HG03469 (cell line): ENCODE results near the gene TMEM42.
"Not testable (repeated sequence)": the region's sequence is repeated elsewhere in the genome, so short reads cannot be mapped to it uniquely, and the experiment has no call there.

Experiments
- ATAC-seq: cut with Tn5 transposase; IDR thresholded peaks from one replicate; pipeline ENCODE4 v1.9.1; 2021; ENCODE audit warnings: mild to moderate bottlenecking, moderate library complexity, moderate number of reproducible peaks; ENCODE audit not compliant: unreplicated experiment

The TMEM42 gene

DNA sequence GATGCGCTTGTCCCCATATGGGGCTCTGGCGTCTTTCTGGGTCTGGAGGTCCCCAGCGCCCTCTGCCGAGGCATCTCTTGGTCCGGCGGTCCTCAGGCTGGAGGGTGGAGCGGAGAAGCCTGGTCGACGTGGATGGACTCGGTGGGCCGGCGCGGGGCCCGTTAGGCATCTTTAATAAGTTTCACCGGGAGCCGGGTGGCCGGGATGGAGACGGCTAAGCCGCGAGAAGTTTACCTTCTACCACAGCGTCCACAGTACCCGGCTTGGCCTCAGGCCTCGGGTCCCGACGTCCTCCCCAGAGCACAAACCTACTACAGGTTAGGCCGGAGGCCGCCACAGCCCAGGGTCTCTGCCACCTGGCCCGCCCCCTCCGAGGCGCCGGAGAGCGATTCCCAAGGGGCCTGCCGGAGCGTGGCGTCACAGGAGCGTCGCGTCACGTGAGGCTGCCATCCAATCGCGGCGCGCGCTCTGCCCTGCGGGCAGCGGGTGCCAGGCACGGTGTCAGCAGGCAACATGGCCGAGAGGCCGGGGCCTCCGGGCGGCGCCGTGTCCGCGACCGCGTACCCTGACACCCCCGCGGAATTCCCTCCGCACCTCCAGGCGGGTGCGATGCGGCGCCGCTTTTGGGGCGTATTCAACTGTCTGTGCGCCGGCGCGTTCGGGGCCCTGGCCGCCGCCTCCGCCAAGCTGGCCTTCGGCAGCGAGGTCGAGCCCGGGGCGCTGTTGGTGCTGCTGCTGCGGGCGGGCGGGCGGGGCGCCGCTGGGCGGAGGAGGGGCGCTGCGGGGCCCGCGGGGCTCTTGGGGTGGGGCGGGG is at the start of gene TMEM42:
TSS of gene TMEM42 (plus strand) at position 501 of the 814 bp plus-strand sequence. CDS start at position 514, 13 bp downstream.
- peak; percentile 86 for ATAC-seq

DNA sequence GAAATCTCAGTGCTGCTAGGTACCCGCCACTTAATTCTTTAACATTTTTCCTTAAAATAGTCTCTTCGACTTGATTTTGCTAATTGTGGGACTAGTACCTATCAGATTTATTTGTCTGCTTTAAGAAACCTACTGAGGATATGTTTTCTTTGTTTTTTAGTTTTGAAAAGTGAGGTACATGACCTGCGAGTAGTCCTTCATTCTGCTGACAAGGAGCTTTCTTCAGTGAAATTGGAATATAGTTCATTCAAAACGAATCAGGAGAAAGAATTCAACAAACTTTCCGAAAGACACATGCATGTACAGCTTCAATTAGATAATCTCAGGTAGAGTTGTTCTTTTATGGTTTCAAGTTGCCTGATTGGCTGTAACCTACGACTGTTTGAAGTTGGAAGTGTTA is 47.0 kb upstream of the TMEM42 start:
- no peak for ATAC-seq

DNA sequence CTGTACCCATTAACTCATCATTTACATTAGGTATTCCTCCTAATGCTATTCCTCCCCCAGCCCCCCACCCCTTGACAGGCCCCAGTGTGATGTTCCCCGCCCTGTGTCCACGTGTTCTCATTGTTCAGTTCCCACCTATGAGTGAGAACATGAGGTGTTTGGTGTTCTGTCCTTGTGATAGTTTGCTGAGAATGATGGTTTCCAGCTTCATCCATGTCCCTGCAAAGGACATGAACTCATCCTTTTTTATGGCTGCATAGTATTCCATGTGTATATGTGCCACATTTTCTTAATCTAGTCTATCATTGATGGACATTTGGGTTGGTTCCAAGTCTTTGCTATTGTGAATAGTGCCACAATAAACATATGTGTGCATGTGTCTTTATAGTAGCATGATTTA is 45.4 kb upstream of the TMEM42 start:
- ATAC-seq = not testable (repeated sequence)

DNA sequence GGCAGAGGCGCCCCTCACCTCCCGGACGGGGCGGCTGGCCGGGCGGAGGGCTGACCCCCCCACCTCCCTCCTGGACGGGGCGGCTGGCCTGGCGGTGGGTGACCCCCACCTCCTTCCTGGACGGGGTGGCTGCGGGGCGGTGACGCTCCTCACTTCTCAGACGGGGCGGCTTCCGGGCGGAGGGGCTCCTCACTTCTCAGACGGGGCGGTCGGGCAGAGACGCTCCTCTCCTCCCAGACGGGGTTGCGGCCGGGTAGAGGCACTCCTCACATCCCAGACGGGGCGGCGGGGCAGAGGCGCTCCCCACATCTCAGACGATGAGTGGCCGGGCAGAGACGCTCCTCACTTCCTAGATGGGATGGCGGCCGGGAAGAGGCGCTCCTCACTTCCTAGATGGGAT is 40.5 kb upstream of the TMEM42 start:
- ATAC-seq = not testable (repeated sequence)

DNA sequence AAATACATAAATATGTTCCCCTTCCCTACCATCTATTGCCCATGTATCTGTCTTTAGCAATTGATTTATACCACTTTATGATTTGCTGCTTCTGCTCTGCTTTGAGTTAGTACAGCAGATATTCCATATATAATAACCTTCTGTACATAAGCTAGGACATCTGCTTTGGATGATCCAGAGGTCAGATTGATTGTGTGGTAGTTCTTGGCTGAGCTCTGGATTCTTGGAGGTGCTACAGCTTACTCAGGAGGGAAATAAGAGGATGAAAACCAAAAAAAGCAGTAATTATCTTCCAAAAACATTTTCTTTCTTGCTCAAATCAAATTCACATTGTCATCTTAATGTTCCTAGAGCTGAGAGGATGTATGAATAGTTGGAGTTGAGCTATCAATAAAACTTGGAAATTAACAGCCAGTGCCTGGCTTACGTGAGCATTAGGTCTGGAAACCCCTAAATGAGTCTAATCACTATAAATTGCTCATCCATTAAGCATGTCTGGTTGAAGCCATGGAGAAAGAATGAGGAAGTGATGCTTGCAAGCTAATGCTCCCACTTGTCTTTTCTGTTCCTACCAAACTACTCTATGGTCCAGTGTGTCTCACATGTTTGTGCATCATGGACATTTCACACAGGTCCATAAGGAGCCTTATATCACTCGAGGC is 36.3 kb upstream of the TMEM42 start:
- ATAC-seq = no peak

DNA sequence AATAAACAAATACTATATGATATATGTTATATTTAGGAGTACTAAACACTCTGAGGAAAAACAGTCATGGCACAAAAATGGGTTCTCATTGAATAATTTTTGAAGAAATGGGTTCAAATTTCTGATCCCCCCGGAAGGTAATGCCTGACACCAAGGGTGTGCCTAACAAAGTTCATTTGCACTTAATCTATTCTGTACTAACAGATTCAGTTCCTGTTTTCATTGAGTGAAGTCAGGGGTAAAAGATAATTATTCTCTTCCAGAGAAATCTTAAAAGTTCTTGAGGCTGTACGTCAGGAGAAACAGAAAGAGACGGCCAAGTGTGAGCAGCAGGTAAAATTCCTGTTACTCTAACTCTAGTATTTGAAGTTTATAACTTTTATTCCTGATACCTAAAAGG is 34.5 kb upstream of the TMEM42 start:
- ATAC-seq = no peak

DNA sequence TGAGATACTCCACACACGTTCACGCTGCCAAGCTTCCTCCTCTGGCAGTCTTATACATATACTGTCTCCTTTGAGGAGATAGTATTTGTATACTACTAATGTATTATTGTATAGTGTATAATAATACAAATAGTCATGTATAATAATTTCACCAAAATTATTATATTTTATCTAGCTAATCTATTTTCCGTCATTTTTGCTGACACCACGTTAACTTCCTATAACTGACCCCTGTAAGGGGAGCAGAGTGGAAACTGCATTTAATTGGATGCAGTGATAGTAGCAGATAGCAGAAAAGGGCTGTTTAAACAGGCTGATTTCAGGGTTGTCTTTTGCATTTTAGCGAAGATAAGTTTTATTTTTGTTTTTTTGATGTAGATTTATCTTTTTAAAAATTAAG is 30.5 kb upstream of the TMEM42 start:
- ATAC-seq = no peak

DNA sequence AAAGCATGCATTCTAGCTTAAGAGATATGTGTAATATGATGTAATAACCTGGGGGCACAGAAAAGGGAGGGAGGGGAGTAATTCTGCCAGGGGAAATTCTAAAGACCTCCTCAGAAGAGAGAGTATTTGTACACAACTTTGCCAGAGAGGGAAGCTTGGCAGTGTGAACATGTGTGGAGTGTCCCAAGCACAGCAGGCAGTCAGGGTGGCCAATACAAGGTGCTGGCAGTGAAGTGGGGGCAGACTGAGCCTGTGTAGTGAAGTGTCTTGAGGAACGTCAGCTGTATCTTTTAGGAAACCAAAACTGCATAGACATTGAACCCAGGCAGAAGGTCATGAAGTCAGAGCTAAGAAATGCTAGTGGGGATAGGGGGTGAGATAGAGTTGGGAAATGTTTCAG is 29.7 kb upstream of the TMEM42 start:
- ATAC-seq = no peak

DNA sequence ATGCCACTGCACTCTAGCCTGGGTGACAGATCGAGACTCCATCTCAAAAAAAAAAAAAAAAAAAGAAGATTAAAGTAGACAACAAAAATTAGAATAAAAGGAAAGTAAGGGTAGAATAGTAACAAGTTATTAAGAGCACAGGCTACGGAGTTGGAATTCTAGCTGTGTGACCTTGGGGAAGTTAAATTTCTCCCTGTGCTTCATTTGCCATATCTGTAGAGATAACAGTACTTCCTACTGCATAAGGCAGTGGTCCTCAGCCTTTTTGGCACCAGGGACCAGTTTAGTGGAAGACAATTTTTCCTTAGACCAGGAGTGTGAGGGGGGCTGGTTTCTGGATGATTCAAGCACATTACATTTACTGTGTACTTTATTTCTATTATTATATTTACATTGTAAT is 28.7 kb upstream of the TMEM42 start:
- no peak for ATAC-seq

DNA sequence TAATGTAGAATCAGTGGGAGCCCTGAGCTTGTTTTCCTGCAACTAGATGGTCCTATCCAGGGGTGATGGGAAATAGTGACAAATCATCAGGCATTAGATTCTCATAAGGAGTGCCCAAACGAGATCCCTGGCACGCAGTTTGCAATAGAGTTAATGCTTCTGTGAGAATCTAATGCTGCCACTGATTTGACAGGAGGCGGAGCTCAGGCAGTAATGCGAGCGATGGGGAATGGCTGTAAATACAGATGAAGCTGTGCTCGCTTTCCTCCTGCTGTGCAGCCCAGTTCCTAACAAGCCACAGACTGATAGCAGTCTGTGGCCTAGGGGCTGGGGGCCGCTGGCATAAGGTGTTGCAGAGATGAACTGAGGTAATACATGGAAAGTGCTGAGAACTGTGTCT is 28.3 kb upstream of the TMEM42 start:
- ATAC-seq = no peak

DNA sequence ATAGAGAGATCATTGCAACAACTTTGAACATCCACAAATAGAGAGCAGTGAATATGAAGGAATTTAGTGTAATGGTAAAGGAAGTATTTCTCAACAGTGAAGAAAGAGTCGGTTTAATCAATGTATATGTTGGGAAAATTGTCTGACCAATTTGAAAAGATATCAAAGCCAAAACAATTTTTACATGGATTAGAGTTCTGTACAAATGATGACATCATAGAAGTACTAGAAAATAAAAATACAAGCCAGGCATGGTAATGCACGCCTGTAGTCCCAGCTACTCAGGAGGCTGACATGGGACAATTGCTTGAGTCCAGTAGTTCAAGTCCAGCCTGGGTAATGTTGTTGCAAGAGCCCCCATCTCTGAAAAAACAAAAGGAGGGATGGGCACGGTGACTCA is 26.0 kb upstream of the TMEM42 start:
- no peak for ATAC-seq

DNA sequence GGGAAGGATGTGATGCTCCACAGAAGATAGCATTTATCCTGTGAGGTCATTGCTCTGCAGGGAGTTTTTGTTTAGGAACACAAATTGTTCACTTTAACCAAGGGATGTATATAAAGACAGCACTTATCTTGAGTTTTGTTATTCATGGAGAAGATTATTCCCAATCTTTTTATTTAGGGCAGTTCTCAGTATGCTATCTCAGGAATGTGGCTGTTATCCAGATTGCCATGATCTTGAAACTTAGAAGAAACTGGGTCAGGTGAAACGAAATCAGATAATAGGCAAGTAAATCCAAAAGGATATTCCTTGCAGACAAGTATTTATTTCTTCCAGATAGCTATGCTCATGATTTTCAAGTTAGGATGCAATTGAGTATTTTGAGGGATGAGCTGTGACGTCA is 19.3 kb upstream of the TMEM42 start:
- ATAC-seq = no peak

DNA sequence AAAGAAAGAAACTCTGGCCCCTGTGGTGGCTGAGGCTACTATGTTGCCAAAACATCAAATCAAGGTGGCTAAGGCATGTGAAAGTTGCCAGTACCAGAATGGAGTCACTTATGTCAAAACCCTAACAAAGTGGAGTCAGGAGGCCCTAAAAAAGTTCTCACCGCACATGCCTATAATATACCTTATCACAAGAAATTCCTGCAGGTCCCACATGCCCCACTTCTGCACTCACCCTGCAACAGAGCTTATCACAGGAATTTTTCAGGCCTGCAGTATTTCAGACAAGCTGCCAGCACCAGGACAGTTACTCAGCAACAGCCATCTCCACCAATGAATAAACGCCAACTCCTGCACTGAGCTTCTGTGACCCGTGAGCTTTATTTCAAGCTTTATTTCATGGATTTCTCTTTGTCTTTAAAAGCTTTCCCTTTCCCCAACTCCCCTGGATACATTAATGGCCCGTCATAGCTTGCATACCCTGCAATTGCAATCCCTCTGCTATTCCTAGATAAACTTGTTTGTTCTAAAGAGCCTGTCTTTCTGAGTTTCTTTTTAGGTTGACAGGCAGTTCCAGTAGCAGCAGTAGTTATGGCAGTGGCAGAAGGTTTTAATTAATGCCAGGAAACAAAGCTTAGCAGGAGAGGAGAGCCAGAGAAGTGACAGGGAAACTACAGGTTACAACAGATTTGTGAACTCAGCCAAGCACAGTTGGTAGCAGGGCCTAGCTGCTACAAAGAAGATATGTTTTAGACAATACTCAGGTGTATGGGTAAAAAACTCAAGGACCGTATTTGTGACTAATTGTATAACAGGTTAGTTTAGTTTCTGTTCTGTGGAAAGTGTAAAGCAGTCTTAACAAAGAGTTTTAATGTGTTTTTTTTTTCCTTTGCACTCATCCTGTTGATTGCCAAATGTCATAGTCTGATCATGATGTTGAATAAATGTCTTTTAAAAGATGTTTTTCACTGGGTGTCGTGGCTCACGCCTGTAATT is 15.9 kb upstream of the TMEM42 start:
- ATAC-seq = no peak

DNA sequence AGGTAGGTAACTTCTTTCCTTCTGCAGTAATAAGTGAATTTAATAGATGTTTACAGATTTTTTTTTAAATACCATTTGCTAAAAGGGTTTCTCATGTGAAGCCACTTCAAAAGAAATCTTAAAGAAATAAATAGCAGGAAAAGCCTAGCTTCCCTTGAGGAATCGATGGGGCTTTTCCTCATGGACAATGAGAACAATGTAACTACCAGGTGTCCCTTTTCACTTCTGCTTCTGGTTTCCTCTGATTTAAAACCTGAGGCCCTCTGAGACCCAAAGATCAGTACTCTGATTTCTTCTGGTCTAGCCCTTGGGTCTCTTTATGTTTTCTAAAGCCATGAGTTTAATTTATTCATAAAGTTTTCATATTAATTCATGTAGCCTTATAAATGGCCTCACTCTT is 13.1 kb upstream of the TMEM42 start:
- ATAC-seq = no peak

DNA sequence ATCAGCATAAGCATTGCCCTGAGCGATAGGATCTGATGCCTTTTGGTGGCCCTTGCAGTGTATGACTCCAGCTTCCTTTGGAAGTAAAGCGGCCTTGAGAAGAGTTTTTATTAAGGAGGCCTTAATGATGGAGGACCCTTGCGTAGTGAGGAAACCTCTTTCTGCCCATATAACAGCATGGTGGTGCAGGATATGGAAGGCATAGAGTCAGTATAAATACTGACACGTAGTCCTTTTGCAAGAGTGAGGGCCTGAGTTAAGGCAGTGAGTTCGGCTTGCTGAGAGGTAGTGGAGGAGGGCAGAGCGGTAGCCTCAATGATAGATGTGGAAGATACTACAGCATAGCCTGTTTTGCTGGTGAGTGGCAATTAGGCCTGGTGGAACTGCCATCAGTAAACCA is 5.0 kb upstream of the TMEM42 start:
- not testable (repeated sequence) for ATAC-seq

DNA sequence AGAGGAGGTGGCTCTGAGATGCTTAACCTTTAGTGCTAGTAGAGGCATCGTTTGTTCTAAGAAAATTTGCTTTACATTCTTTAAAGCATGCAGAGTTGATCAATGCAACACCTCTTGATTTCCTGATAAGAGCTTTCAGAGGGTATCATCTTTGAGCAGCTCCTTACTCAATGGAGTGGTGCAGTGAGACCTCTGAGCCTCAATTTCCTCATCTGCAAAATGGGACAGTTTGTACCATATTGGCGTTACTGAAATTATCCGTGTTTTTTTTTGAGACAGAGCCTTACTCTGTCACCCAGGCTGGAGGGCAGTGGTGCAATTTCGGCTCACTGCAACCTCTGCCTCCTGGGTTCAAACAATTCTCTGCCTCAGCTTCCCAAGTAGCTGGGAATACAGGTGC is 1.6 kb upstream of the TMEM42 start:
- no peak for ATAC-seq

DNA sequence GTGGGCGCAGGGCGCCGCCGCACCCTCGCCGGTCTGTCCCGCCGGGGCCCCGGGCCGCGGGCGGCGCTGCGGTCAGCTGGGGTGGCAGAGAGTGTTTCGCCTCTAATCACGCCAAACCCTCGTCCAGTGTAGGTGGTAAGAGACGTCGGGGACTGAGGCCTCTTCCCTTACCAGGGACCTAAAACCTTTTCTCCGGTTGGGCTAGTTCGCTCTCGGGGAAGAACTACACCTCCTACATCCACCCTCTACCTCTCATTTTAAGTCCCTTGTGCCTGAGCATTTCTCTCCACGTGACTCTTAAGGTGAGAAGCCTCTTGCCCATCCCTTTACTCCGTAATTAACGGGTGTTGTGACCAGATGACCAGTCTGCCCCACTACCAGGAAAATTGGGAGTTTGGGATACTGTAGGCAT is 520 bp downstream of the TMEM42 start:
- ATAC-seq = peak; percentile 4

DNA sequence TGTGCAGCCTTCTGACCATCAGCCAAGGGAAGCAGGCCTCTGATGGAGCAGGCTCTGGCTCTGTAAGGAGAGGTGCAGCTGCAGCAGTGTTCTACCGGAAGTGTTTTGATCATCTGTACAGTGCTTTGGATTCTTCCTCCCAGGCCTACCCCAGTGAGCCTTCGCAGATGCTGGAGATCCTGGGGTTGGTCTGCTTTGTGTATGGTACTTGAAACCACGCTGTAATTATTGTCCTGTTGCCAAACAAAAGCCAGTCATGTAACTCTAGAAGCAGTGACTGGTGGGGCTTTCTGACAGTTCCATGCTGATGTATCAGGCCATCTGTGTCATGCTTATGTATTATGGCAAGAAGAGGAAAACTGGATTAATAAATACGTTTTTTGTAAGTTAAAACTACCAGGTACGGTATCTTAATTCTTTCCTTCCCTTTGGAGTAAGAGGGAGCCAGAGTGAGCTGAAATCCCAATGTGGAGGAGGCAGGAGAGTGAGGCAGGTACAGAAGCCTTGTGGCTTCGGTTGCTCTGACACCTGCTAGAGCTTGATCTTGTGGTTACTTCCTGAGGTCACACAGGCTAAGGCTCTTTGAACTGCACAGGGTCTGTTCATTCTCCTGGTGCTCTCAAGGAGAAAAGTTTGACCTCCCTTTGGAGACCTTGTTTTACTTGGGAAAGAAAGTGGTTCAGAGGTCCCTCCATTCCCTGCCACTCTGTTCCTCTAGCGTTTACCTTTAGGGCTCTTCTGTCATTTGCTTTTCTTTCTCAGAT is 3.7 kb downstream of the TMEM42 start:
- no peak for ATAC-seq

DNA sequence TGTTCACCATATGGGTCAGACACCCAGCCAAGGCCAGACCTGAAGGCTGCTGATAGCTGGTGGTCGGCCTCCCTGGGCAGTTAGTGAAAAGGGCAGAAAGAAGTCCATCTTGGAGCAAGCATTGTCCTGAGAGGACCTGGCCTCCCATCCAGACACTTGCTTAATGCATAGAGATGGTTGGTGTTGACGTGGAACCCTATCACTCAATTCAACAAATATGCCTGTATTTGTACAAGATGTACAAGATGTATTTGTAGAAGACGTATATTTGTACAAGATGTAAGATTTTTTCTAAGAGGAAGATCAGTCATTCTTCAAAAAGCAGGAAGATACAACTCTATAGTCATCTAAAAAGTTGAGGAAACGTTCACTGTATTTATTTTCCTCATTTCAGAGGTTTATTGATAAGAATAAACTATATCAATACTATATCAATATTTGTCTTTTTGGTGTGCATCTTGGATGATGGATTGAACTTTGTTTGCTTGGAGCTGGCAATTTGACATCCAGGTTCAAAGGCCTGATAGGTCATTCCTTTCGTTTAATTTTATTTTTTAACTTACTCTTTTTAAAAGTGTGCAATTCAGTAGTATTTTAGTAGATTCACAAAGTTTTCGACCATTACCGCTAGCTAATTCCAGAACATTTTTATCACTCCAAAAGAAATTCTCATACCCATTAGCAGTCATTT is 5.9 kb downstream of the TMEM42 start:
- ATAC-seq = no peak
